ENCODE measurements around the gene KDM2A.
"Not testable (repeated sequence)": the region's sequence is repeated elsewhere in the genome, so short reads cannot be mapped to it uniquely, and the experiment has no call there.

Gene KDM2A

GRCh38 chr11:67239783-67240575, 120.9 kb downstream of the KDM2A start:
- peak; percentile 99 for DNase-seq

- DNase-seq: peak; percentile 48 to 61
Measured at GRCh38 chr11:67240576-67241389, 121.7 kb downstream of the KDM2A start.

GRCh38 chr11:67242548-67242947, 123.5 kb downstream of the KDM2A start:
- DNase-seq: no peak

- DNase-seq: no peak
Measured at GRCh38 chr11:67243051-67243450, 124.0 kb downstream of the KDM2A start.

GRCh38 chr11:67245046-67245445, 126.0 kb downstream of the KDM2A start:
- DNase-seq: no peak

- DNase-seq: no peak
Measured at GRCh38 chr11:67247946-67248550, 129.0 kb downstream of the KDM2A start.

GRCh38 chr11:67248653-67249052, 129.6 kb downstream of the KDM2A start:
- no peak for DNase-seq

GRCh38 chr11:67250059-67251043, 131.3 kb downstream of the KDM2A start:
- DNase-seq: no peak

- no peak for DNase-seq
Measured at GRCh38 chr11:67251841-67252240, 132.8 kb downstream of the KDM2A start.

- DNase-seq: peak; percentile 46 to 49
Measured at GRCh38 chr11:67252831-67253239, 133.8 kb downstream of the KDM2A start.

GRCh38 chr11:67253872-67254624, 135.0 kb downstream of the KDM2A start:
- no peak for DNase-seq

- no peak for DNase-seq
Measured at GRCh38 chr11:67254798-67255197, 135.7 kb downstream of the KDM2A start.

- no peak for DNase-seq
Measured at GRCh38 chr11:67255353-67255752, 136.3 kb downstream of the KDM2A start.

GRCh38 chr11:67255864-67256263, 136.8 kb downstream of the KDM2A start:
- DNase-seq: no peak

GRCh38 chr11:67256477-67257135, 137.5 kb downstream of the KDM2A start:
- DNase-seq: no peak

- DNase-seq: no peak
Measured at GRCh38 chr11:67260406-67260805, 141.3 kb downstream of the KDM2A start.

- DNase-seq: not testable (repeated sequence)
Measured at GRCh38 chr11:67260885-67261639, 142.0 kb downstream of the KDM2A start.

GRCh38 chr11:67261640-67261945, 142.5 kb downstream of the KDM2A start:
- no peak for DNase-seq

GRCh38 chr11:67261946-67262681, 143.1 kb downstream of the KDM2A start:
- no peak for DNase-seq

All from AML-193 (cell line).